ENCODE data around the gene MFSD11. TPM values are rescaled to one million over a fixed set of nuclear protein-coding genes. Genes with fewer than 3 reads are reported as not detected.
A peak's percentile ranks its signal among the peaks of the same experiment; 100 is the strongest.

The MFSD11 gene
- polyA plus RNA-seq, 3 donors, result 19.8 to 24.8 (median 23.8) TPM

- peak overlapping the region; percentile 98 to 99 for H3K4me3 Mint-ChIP-seq
- peaks cover 44% of the 10 kb centered on the region for H3K4me1 Mint-ChIP-seq
- Histone ChIP-seq H3K27ac (ENCODE audit: low read depth in 1 of 2, low read length in 2 of 2) (peak overlapping the region; percentile 80 to 99), H3K9me3 (replicated peaks in 1 of 2; ENCODE audit: control insufficient read depth in 1 of 2, insufficient read depth in 1 of 2, low read length in 2 of 2) (no peaks in the 10 kb centered on the region), H3K27me3 (ENCODE audit: control insufficient read depth in 2 of 2, insufficient read depth in 2 of 2, low read length in 2 of 2) (no peaks in the 10 kb centered on the region), H3K9ac (ENCODE audit: insufficient read depth, low read length, poor library complexity, severe bottlenecking) (peak overlapping the region; percentile 97), H3K4me1 (ENCODE audit: control insufficient read depth in 1 of 2, insufficient read depth in 2 of 2, low read length in 2 of 2) (peaks cover 37 to 45% of the 10 kb centered on the region in 2 donors), H3K4me3 (replicated peaks in 1 of 3; ENCODE audit: low read depth in 2 of 3, low read length in 3 of 3) (peak overlapping the region; percentile 92 to 100 (median 93)), H3K36me3 (replicated peaks in 1 of 2; ENCODE audit: control insufficient read depth in 1 of 2, insufficient read depth in 2 of 2, low read length in 2 of 2) (peaks cover 39 to 52% of the 10 kb centered on the region in 2 donors), H2AFZ (ENCODE audit: insufficient read depth, low read depth, low read length, poor library complexity, severe bottlenecking) (no peak overlapping the region), H3K79me2 (ENCODE audit: insufficient read depth, low read length) (peaks cover 81% of the 10 kb centered on the region), H4K20me1 (ENCODE audit: insufficient read depth, low read length) (peaks cover 60% of the 10 kb centered on the region), H3K4me2 (replicated peaks; ENCODE audit: extremely low read depth, low read length, poor library complexity, severe bottlenecking) (peak overlapping the region; percentile 87)
- peaks cover 0 to 2% (median 0%) of the 10 kb centered on the region in 3 donors for H3K27me3 Mint-ChIP-seq (ENCODE audit: low read depth in 3 of 3)
- H3K9me3 Mint-ChIP-seq, result peaks cover 0 to 2% (median 0%) of the 10 kb centered on the region in 7 donors
- H3K36me3 Mint-ChIP-seq, result peaks cover 40 to 50% of the 10 kb centered on the region in 2 donors
- H3K27ac Mint-ChIP-seq, result peak overlapping the region; percentile 92 to 98 (median 96)
- DNase-seq, result no peak
- 1% methylated on average over 15 of the region's 20 CpGs for WGBS (ENCODE audit: insufficient coverage)
- intact Hi-C loops (cut with micrococcal nuclease), result loop anchor here (1.0 to 10.0 kb wide), 2 partner anchors 8 to 471 kb away; partner anchors contain the start of gene UBALD2 (in 1 of the 2)
- no peak for TF ChIP-seq CTCF (IDR thresholded peaks at IDR 0.05)
Measured at GRCh38 chr17:76735586-76736348, 2.2 kb upstream of the MFSD11 start.

- Histone ChIP-seq H4K20me1 (ENCODE audit: insufficient read depth, low read length) (peaks cover 56% of the 10 kb centered on the region), H3K27ac (ENCODE audit: low read depth in 1 of 2, low read length in 2 of 2) (peak overlapping the region; percentile 96 to 99), H3K4me2 (replicated peaks; ENCODE audit: extremely low read depth, low read length, poor library complexity, severe bottlenecking) (peak overlapping the region; percentile 87), H3K27me3 (ENCODE audit: control insufficient read depth in 2 of 2, insufficient read depth in 2 of 2, low read length in 2 of 2) (no peaks in the 10 kb centered on the region), H3K79me2 (ENCODE audit: insufficient read depth, low read length) (peaks cover 75% of the 10 kb centered on the region), H3K36me3 (replicated peaks in 1 of 2; ENCODE audit: control insufficient read depth in 1 of 2, insufficient read depth in 2 of 2, low read length in 2 of 2) (peaks cover 40 to 54% of the 10 kb centered on the region in 2 donors), H3K9me3 (replicated peaks in 1 of 2; ENCODE audit: control insufficient read depth in 1 of 2, insufficient read depth in 1 of 2, low read length in 2 of 2) (no peaks in the 10 kb centered on the region), H3K9ac (ENCODE audit: insufficient read depth, low read length, poor library complexity, severe bottlenecking) (peak overlapping the region; percentile 97), H3K4me3 (replicated peaks in 1 of 3; ENCODE audit: low read depth in 2 of 3, low read length in 3 of 3) (peak overlapping the region; percentile 93 to 100 (median 94)), H2AFZ (ENCODE audit: insufficient read depth, low read depth, low read length, poor library complexity, severe bottlenecking) (no peak overlapping the region), H3K4me1 (ENCODE audit: control insufficient read depth in 1 of 2, insufficient read depth in 2 of 2, low read length in 2 of 2) (peaks cover 37 to 45% of the 10 kb centered on the region in 2 donors)
- Mint-ChIP-seq H3K4me3 (peak overlapping the region; percentile 98 to 99), H3K9me3 (peaks cover 0 to 2% (median 0%) of the 10 kb centered on the region in 7 donors), H3K36me3 (peaks cover 42 to 53% of the 10 kb centered on the region in 2 donors), H3K27me3 (ENCODE audit: low read depth in 3 of 3) (peaks cover 0 to 2% (median 0%) of the 10 kb centered on the region in 3 donors), H3K27ac (peak overlapping the region; percentile 93 to 100 (median 97)), H3K4me1 (peaks cover 41% of the 10 kb centered on the region)
- intact Hi-C loops (cut with micrococcal nuclease), result loop anchor here in 1 of 2 donors (1.0 to 10.0 kb wide), 2 partner anchors 10 to 472 kb away; partner anchors contain the start of genes JMJD6, METTL23 and UBALD2
- peak; percentile 60 to 73 (median 71) for DNase-seq
- TF ChIP-seq CTCF (IDR thresholded peaks at IDR 0.05), result peak; percentile 13
- WGBS (ENCODE audit: insufficient coverage), result under 1% methylated on average over 117 of the region's 117 CpGs
Measured at GRCh38 chr17:76736349-76737081, 1.4 kb upstream of the MFSD11 start.
